Ishikawa (cell line): ENCODE data around the gene ERICH6.

Experiments used
- CEBPB ChIP-seq: IDR thresholded peaks from 2 replicates; pipeline ENCODE4 v1.6.1; 2012
- CREB1 ChIP-seq: IDR thresholded peaks from 2 replicates; pipeline ENCODE4 v1.6.1; 2012; ENCODE audit warnings: low read depth
- EGR1 ChIP-seq: IDR thresholded peaks from 2 replicates; pipeline ENCODE4 v1.6.1; 2012
- EP300 ChIP-seq: IDR thresholded peaks from 2 replicates; pipeline ENCODE4 v1.6.1; 2012; ENCODE audit warnings: borderline replicate concordance
- FOXM1 ChIP-seq: IDR thresholded peaks from 2 replicates; pipeline ENCODE4 v1.6.1; 2012; ENCODE audit warnings: low read depth, borderline replicate concordance
- NFIC ChIP-seq: IDR thresholded peaks from 2 replicates; pipeline ENCODE4 v1.6.1; 2012
- RAD21 ChIP-seq: IDR thresholded peaks from 2 replicates; pipeline ENCODE4 v1.6.1; 2012; ENCODE audit warnings: low read depth
- REST ChIP-seq: IDR thresholded peaks from 2 replicates; pipeline ENCODE4 v1.6.1; 2012; ENCODE audit warnings: low read depth, mild to moderate bottlenecking
- TAF1 ChIP-seq: IDR thresholded peaks from 2 replicates; pipeline ENCODE4 v1.6.1; 2012; ENCODE audit warnings: low read depth, mild to moderate bottlenecking
- TCF12 ChIP-seq: IDR thresholded peaks from 2 replicates; pipeline ENCODE4 v1.6.1; 2012; ENCODE audit warnings: low read depth
- TEAD4 ChIP-seq: IDR thresholded peaks from 2 replicates; pipeline ENCODE4 v1.6.1; 2012
- YY1 ChIP-seq: IDR thresholded peaks from 2 replicates; pipeline ENCODE4 v1.6.1; 2012; ENCODE audit warnings: low read depth
- ZBTB7A ChIP-seq: IDR thresholded peaks from 2 replicates; pipeline ENCODE4 v1.6.1; 2012; ENCODE audit warnings: low read depth
- TF ChIP-seq, protein P1 (sequence below): IDR thresholded peaks from 2 replicates; pipeline ENCODE4 v1.6.1; 2012
- TF ChIP-seq, protein P2 (sequence below): IDR thresholded peaks from 2 replicates; pipeline ENCODE4 v1.6.1; 2012

Gene ERICH6

GRCh38 chr3:150610785-150611184, 92.9 kb downstream of the ERICH6 start:
- TF ChIP-seq FOXM1: no peak

GRCh38 chr3:150609988-150610387, 93.7 kb downstream of the ERICH6 start:
- no peak for TF ChIP-seq NFIC
- TF ChIP-seq CEBPB: no peak
- no peak for TF ChIP-seq TCF12
- TF ChIP-seq TAF1: no peak
- TF ChIP-seq REST: no peak
- TF ChIP-seq EGR1: no peak
- TF ChIP-seq FOXM1: no peak
- TF ChIP-seq CREB1: no peak
- TF ChIP-seq, protein P1, sequence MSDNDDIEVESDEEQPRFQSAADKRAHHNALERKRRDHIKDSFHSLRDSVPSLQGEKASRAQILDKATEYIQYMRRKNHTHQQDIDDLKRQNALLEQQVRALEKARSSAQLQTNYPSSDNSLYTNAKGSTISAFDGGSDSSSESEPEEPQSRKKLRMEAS: no peak
- no peak for TF ChIP-seq RAD21
- TF ChIP-seq EP300: no peak
- no peak for TF ChIP-seq ZBTB7A
- TF ChIP-seq YY1: no peak
- TF ChIP-seq, protein P2, sequence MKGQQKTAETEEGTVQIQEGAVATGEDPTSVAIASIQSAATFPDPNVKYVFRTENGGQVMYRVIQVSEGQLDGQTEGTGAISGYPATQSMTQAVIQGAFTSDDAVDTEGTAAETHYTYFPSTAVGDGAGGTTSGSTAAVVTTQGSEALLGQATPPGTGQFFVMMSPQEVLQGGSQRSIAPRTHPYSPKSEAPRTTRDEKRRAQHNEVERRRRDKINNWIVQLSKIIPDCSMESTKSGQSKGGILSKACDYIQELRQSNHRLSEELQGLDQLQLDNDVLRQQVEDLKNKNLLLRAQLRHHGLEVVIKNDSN: no peak
- no peak for TF ChIP-seq TEAD4
